Right atrium auricular region (tissue), 2 donors: Measurements from ENCODE around the gene GLCE. TPM values are rescaled to one million over a fixed set of nuclear protein-coding genes. Genes with fewer than 3 reads are reported as not detected.

ENCODE experiments used
- DNase-seq: peaks from one replicate; pipeline ENCODE4 v3.0.0-alpha.2; 2019; ENCODE audit warnings: low spot score
- H3K27ac ChIP-seq, 2 donors: fragments of 200-600 bp; sonication (generic); 1 replicate in 1 of 2; 2 replicates in 1 of 2; pipeline ENCODE4 v1.5.1; 2016 to 2019
- H3K27me3 ChIP-seq, 2 donors: fragments of 200-600 bp; sonication (generic); one replicate each; pipeline versions ENCODE4 v1.5.1 to v1.6.0; 2017 to 2019
- H3K36me3 ChIP-seq: fragments of 200-600 bp; sonication (generic); one replicate; pipeline ENCODE4 v1.5.1; 2016
- H3K4me1 ChIP-seq, 2 donors: fragments of 200-600 bp; sonication (generic); one replicate each; pipeline versions ENCODE4 v1.5.1 to v1.6.0; 2017 to 2019
- H3K4me3 ChIP-seq, 2 donors: fragments of 200-600 bp; sonication (generic); 1 replicate in 1 of 2; 2 replicates in 1 of 2; pipeline ENCODE4 v1.5.1; 2017 to 2019; ENCODE audit warnings: mild to moderate bottlenecking in 1 of 2, moderate library complexity in 1 of 2
- H3K9me3 ChIP-seq, 2 donors: fragments of 200-600 bp; sonication (generic); one replicate each; pipeline ENCODE4 v1.5.1; 2019
- total RNA-seq, 2 donors: library from RNA; depleted of rRNA; stranded (reverse); fragments of >200 nt; gene quantifications; one replicate each; pipeline ENCODE4 v1.1.0, GENCODE V29; 2016
- TF ChIP-seq, protein P1 (sequence below), 2 donors: fragments of 200-600 bp; sonication (generic); IDR thresholded peaks; one replicate each; pipeline ENCODE4 v1.5.1; 2019; ENCODE audit warnings: antibody characterized with exemption in 2 of 2

The GLCE gene
- total RNA-seq, 2 donors from 2014 or later = 7.0 to 9.6 TPM

DNA sequence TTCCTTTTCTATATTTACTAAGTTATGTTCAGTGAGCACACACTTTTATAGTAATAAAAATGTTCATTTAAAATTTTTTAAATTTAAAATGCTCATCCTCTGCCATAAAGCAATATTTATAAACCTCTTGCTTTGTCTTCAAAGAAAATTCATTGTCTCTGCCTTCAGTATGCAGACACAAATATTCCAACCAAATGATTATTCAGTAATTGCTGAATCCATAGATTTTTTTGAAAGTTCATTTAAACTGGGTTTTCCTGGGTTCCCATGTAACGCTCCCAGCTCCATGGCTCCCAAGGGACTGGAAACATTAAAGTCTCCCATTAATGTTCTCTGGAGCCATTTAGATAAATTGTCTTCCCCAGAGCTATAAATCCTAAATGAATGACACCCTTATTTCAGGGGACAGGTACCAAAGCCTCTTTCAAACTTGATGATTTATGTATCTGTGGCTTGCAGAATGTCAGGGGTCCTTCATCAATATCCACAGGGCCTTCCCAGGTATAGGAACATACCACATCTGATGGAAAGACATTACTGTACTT is 15.2 kb upstream of the GLCE start:
- Histone ChIP-seq H3K4me1 (no peaks in the 10 kb centered on the region), H3K27me3 (no peaks in the 10 kb centered on the region), H3K27ac (no peak overlapping the region), H3K36me3 (no peaks in the 10 kb centered on the region), H3K4me3 (no peak overlapping the region), H3K9me3 (no peaks in the 10 kb centered on the region)
- DNase-seq = no peak
- TF ChIP-seq, protein P1, sequence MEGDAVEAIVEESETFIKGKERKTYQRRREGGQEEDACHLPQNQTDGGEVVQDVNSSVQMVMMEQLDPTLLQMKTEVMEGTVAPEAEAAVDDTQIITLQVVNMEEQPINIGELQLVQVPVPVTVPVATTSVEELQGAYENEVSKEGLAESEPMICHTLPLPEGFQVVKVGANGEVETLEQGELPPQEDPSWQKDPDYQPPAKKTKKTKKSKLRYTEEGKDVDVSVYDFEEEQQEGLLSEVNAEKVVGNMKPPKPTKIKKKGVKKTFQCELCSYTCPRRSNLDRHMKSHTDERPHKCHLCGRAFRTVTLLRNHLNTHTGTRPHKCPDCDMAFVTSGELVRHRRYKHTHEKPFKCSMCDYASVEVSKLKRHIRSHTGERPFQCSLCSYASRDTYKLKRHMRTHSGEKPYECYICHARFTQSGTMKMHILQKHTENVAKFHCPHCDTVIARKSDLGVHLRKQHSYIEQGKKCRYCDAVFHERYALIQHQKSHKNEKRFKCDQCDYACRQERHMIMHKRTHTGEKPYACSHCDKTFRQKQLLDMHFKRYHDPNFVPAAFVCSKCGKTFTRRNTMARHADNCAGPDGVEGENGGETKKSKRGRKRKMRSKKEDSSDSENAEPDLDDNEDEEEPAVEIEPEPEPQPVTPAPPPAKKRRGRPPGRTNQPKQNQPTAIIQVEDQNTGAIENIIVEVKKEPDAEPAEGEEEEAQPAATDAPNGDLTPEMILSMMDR (IDR thresholded peaks at IDR 0.05) = no peak

DNA sequence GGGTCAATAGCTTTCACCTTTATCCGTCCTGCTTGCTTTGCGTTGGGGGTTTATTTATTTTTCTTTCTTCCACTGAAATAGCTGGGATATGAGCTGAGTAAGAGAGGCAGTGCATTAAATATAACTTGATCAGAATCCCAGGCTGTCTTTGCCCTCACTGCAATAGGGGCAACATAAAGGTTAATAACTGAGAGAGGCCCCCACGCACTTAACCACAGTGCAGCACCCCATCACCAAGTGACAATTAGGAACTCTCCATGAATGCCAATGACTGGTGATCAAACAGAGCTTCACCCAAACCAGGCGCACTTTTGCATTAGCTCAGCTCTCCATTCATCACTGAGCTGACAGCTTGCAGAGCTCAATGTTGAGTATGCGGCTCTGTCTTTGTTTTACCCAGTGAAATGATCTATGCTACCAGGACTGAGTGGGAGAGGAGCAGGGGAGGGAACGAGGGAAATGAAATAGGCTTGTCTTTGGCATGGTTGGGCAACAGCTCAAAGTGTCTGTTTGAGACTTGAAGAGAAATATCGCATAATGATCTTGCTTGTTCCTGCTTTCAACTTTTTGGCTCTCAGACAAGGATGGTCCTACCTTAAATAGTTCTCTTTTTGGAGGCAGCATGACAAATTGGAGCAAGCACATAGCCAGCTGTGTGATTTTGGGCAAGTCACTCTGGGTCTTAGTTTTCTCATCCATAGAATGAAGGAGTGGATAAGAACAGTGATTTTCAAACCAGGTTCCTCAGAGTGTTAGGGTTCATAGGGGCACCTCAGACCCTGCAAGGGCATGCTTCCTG is 14.5 kb upstream of the GLCE start:
- no peaks in the 10 kb centered on the region for H3K4me1 ChIP-seq
- TF ChIP-seq, protein P1 (IDR thresholded peaks at IDR 0.05) = no peak
- no peaks in the 10 kb centered on the region for H3K9me3 ChIP-seq
- no peaks in the 10 kb centered on the region for H3K27me3 ChIP-seq
- H3K4me3 ChIP-seq = no peak overlapping the region
- no peak for DNase-seq
- H3K36me3 ChIP-seq = no peaks in the 10 kb centered on the region
- no peak overlapping the region for H3K27ac ChIP-seq

DNA sequence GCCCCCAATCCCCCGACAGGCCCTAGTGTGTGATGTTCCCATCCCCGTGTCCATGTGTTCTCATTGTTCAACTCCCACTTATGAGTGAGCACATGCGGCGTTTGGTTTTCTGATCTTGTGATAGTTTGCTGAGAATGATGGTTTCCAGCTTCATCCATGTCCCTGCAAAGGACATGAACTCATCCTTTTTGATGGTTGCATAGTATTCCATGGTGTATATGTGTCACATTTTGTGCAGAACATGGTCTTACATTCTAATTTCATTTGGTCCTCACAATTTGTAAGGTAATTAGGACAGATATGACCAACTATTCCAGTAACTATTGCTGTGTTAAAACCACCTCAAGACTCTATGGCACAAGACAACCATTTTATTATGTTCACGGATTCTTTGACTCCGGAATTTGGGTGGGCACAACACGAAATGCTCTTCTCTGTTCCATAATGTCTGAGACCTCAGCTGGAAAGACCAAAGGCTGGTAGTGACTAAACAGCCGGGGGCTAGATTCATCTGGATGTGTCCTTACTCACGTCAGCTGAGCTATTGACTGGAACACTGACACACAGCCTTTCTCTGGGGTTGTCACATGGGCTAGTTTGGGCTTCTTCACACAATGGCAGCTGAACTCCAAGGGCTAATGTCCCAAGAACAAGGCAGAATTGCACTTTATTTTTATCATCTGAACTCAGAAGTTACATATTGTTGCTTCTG is 13.6 kb upstream of the GLCE start:
- no peak for DNase-seq
- TF ChIP-seq, protein P1 (IDR thresholded peaks at IDR 0.05) = no peak
- Histone ChIP-seq H3K27me3 (no peaks in the 10 kb centered on the region), H3K36me3 (no peaks in the 10 kb centered on the region), H3K27ac (no peak overlapping the region), H3K4me1 (no peaks in the 10 kb centered on the region), H3K4me3 (no peak overlapping the region), H3K9me3 (no peaks in the 10 kb centered on the region)

DNA sequence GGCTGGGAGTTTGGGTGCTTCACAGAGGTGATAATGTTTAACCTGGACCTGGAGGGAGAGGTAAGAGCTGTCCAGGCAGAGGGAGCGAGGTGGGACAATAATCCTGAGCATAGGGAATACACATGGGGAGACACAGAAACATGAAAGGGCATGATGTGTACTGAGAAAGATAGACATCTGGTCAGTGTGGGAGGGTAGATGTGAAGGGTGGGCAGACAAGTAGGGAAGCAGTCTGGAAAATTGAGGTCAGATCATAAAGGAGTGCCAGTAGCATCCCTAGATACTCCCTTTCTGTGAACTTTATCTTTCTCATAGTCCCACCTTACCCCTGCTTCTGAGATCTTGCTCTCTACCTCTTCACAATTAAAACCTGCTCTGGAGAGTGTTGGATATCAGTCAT is 12.0 kb upstream of the GLCE start:
- Histone ChIP-seq H3K27ac (no peak overlapping the region), H3K4me1 (no peaks in the 10 kb centered on the region), H3K27me3 (no peaks in the 10 kb centered on the region), H3K4me3 (no peak overlapping the region), H3K9me3 (no peaks in the 10 kb centered on the region), H3K36me3 (no peaks in the 10 kb centered on the region)
- TF ChIP-seq, protein P1 (IDR thresholded peaks at IDR 0.05) = no peak
- no peak for DNase-seq

DNA sequence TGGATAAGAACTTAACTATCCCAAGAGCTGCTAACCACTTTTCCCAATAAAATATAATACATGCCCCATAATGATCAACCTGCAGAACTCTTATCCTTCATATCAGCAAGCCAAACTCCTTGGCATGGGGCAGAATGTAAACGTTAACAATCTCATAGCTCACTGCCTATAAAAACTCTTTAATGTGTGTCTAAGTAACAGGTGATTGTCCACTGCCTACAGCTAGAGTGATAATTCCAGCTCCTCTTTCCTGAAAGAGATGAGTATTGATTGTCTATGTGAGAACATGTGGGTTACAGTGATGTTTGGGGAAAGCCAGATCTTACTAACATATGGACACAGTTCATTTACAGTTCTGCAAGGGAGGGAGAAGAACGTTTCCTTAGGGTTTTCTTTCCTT is 11.3 kb upstream of the GLCE start:
- Histone ChIP-seq H3K4me1 (no peaks in the 10 kb centered on the region), H3K27me3 (no peaks in the 10 kb centered on the region), H3K27ac (no peak overlapping the region), H3K36me3 (no peaks in the 10 kb centered on the region), H3K9me3 (no peaks in the 10 kb centered on the region), H3K4me3 (no peak overlapping the region)
- no peak for DNase-seq
- TF ChIP-seq, protein P1 (IDR thresholded peaks at IDR 0.05) = no peak
